Measurements from ENCODE around the gene STRBP.

GRCh38 chr9:123174079-123174478 lies 94.3 kb downstream of the STRBP start:
- TF ChIP-seq, protein P1, sequence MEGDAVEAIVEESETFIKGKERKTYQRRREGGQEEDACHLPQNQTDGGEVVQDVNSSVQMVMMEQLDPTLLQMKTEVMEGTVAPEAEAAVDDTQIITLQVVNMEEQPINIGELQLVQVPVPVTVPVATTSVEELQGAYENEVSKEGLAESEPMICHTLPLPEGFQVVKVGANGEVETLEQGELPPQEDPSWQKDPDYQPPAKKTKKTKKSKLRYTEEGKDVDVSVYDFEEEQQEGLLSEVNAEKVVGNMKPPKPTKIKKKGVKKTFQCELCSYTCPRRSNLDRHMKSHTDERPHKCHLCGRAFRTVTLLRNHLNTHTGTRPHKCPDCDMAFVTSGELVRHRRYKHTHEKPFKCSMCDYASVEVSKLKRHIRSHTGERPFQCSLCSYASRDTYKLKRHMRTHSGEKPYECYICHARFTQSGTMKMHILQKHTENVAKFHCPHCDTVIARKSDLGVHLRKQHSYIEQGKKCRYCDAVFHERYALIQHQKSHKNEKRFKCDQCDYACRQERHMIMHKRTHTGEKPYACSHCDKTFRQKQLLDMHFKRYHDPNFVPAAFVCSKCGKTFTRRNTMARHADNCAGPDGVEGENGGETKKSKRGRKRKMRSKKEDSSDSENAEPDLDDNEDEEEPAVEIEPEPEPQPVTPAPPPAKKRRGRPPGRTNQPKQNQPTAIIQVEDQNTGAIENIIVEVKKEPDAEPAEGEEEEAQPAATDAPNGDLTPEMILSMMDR (IDR thresholded peaks at IDR 0.05; ENCODE audit: low read depth, low read length, poor library complexity, severe bottlenecking), result no peak
- no peak for TF ChIP-seq EZH2phosphoT487 (IDR thresholded peaks at IDR 0.05; ENCODE audit: borderline replicate concordance, low read length)

Measured in DOHH2 (cell line).